Astrocyte (in vitro differentiated cells and primary cell): ENCODE data around the gene DNAH5.

ENCODE experiments used
- EZH2 ChIP-seq: IDR thresholded peaks from 2 replicates; pipeline ENCODE4 v1.6.1; 2012; ENCODE audit warnings: mild to moderate bottlenecking, low read length, inconsistent platforms; ENCODE audit not compliant: insufficient read depth
- TF ChIP-seq, protein P1 (sequence below): IDR thresholded peaks from 2 replicates; pipeline ENCODE4 v1.5.1; 2011; ENCODE audit warnings: low read depth, mild to moderate bottlenecking, inconsistent platforms, low read length, moderate library complexity; ENCODE audit not compliant: insufficient read depth

GRCh38 chr5:13739479-13739878, 205.0 kb downstream of the DNAH5 start:
- TF ChIP-seq, protein P1, sequence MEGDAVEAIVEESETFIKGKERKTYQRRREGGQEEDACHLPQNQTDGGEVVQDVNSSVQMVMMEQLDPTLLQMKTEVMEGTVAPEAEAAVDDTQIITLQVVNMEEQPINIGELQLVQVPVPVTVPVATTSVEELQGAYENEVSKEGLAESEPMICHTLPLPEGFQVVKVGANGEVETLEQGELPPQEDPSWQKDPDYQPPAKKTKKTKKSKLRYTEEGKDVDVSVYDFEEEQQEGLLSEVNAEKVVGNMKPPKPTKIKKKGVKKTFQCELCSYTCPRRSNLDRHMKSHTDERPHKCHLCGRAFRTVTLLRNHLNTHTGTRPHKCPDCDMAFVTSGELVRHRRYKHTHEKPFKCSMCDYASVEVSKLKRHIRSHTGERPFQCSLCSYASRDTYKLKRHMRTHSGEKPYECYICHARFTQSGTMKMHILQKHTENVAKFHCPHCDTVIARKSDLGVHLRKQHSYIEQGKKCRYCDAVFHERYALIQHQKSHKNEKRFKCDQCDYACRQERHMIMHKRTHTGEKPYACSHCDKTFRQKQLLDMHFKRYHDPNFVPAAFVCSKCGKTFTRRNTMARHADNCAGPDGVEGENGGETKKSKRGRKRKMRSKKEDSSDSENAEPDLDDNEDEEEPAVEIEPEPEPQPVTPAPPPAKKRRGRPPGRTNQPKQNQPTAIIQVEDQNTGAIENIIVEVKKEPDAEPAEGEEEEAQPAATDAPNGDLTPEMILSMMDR: no peak
- TF ChIP-seq EZH2: no peak
